Adrenal gland (tissue), 5 donors: ENCODE measurements around the gene ENTPD8.

Source experiments
- POLR2A ChIP-seq, 2 donors: fragments of 450-650 bp; IDR thresholded peaks; one replicate each; pipeline ENCODE4 v1.6.1; 2017; ENCODE audit warnings: antibody characterized with exemption in 2 of 2, mild to moderate bottlenecking in 2 of 2, moderate library complexity in 1 of 2
- TF ChIP-seq, protein P1 (sequence below), 6 experiments: fragments of 450-650 bp in 4 of 6; fragments of 200-600 bp in 2 of 6; sonication (generic) in 1 of 6; IDR thresholded peaks; 1 replicate in 5 of 6; 2 replicates in 1 of 6; pipeline versions ENCODE4 v1.5.1 to v1.8.0; 2016 to 2021; ENCODE audit warnings: antibody characterized with exemption in 6 of 6, mild to moderate bottlenecking in 2 of 6, moderate library complexity in 1 of 6
- donor health status: DM: no; HTN: no; CAD: no.

DNA sequence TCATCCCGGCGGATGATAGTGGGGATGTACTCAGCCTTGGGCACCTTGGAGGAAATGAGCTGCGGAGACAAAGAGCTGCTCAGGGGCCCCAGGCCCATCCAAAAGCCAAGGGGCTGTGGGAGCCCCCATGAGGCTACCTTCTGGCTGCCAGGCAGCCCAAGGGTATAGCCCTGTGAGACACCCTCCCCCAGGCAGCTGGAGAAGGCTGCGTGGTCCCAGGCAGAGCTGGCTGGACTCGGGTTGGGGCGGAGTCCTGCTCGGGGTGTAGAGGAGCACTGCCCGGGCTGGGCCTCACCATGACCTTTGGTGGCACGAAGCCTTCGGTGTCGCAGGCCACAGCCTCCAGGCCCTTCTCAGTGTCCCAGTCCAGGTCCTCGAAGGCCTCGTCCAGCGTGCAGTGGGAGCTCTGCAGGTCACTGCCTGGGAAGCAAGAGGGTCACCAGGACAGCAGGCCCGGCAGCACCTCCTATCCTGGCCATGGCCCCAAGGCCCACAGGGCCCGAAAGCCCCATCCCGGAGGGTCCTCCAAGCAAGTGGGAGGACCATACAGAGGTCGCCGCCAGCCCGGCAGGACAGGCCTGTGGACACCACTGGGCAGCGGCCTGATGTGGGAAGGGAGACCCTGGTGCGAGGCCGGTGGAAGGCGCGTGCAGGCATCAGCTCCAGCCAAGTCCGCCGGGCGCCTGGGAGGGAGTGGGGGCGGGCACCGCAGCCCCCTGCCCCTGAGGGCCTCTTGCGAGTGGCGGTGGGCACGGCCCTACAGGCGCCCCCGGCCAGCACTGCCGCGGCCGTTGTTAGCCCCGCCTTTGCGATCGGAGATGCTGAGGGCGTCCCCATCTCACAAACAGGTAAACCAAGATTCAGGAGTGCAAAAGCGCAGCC is 11.8 kb upstream of the ENTPD8 start:
- TF ChIP-seq, protein P1, sequence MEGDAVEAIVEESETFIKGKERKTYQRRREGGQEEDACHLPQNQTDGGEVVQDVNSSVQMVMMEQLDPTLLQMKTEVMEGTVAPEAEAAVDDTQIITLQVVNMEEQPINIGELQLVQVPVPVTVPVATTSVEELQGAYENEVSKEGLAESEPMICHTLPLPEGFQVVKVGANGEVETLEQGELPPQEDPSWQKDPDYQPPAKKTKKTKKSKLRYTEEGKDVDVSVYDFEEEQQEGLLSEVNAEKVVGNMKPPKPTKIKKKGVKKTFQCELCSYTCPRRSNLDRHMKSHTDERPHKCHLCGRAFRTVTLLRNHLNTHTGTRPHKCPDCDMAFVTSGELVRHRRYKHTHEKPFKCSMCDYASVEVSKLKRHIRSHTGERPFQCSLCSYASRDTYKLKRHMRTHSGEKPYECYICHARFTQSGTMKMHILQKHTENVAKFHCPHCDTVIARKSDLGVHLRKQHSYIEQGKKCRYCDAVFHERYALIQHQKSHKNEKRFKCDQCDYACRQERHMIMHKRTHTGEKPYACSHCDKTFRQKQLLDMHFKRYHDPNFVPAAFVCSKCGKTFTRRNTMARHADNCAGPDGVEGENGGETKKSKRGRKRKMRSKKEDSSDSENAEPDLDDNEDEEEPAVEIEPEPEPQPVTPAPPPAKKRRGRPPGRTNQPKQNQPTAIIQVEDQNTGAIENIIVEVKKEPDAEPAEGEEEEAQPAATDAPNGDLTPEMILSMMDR (IDR thresholded peaks at IDR 0.05) = no peak
- TF ChIP-seq POLR2A (IDR thresholded peaks at IDR 0.05) = no peak
